HG02973 (cell line): ENCODE results near the gene EFNA3.
"Not testable (repeated sequence)": the region's sequence is repeated elsewhere in the genome, so short reads cannot be mapped to it uniquely, and the experiment has no call there.

Experiments
- ATAC-seq: cut with Tn5 transposase; IDR thresholded peaks from one replicate; pipeline ENCODE4 v1.9.1; 2021; ENCODE audit warnings: moderate library complexity; ENCODE audit not compliant: unreplicated experiment

Gene EFNA3

DNA sequence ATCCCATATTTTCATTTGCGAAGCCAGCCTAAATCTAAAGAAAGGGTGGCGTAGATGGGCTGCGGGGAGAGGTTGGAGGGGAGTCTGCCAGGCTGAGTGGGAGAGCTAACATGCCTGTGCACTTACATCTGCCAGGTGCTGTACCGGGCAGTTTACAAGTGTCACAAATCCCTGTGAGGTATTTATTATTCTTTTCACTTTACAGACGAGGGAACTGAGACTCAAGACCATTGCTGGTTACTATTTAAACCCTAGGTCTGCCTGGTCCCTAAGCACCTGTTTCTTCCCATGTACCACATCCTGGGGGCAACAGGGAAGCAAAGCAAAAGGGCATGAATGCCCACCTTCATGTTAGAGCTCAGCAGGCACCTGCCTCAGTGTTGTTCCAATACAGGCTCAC lies 29.7 kb downstream of the EFNA3 start:
- ATAC-seq, result no peak

DNA sequence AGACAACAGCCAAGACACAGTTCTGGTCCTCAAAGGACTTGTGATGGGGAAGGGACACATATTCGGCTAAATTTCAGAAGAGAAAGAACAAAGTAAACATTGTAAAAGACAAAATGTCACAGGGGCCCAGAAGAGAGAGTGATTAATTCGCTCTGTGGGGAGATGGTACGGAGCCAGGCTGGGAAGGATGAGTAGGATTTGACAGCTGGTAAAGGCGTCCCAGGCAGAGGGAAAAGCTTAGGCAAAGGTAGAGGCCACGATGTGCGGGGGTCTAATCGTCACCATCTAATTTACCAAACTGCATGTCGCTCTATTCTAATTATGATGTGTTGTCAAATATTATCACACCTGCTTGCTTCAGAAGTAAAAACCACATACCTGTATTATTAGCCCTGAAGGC lies 31.7 kb downstream of the EFNA3 start:
- ATAC-seq, result no peak

DNA sequence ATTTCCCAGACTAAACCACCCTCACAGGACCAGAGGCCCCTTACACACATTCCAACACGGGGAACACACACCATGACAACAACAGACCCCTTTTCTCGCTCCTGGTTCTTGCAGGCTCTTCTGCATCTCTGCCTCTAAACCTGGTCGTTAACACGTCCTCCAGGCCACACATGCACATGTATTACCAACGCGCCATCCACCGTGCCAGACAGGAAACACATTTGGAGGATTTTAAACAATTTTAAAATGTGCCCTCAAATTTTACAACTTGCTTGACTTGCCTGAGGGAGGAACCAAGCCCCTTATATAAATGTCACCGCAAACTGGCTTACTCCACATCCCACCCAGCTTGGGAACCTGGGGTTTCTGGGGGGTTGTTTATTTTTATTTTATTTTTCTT lies 32.2 kb downstream of the EFNA3 start:
- ATAC-seq, result no peak

GRCh38 chr1:155113450-155113980 lies 34.9 kb downstream of the EFNA3 start:
- no peak for ATAC-seq

- ATAC-seq, result no peak
These were observed 37.6 kb downstream of the EFNA3 start for GRCh38 chr1:155116113-155116764.

DNA sequence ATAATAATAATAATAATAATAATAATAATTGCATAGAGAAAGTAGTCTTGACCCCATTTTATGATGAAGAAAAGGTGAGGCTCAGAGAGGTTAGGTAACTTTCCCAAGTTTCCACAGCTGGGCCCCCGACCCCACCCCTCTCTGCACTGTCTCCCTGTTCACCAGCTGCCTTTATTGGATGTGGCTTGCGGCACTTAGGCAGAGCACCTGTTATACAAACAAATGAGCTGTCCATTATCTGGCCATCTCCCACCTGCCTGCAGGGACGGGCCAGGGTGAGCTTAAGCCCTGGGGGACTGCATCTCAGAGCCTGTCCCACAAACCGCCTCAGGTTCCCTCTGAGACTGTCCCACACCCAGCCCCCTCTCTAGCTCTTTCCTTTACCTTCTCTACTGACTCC lies 39.0 kb downstream of the EFNA3 start:
- ATAC-seq, result no peak

DNA sequence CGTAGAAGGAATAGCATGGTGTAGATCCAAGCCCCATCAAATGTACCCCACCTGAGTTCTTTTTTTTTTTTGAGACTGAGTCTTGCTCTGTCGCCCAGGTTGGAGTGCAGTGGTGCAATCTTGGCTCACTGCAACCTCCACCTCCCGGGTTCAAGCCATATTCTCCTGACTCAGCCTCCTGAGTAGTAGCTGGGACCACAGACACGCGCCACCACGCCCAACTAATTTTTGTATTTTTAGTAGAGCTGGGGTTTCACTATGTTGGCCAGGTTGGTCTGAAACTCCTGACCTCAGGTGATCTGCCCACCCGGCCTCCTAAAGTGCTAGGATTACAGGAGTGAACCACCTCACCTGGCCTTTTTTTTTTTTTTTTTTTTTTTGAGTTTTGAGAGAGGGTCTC lies 39.5 kb downstream of the EFNA3 start:
- ATAC-seq, result not testable (repeated sequence)

- no peak for ATAC-seq
These were observed 41.6 kb downstream of the EFNA3 start for GRCh38 chr1:155120253-155120652.

GRCh38 chr1:155121249-155121648 lies 42.6 kb downstream of the EFNA3 start:
- ATAC-seq, result no peak

DNA sequence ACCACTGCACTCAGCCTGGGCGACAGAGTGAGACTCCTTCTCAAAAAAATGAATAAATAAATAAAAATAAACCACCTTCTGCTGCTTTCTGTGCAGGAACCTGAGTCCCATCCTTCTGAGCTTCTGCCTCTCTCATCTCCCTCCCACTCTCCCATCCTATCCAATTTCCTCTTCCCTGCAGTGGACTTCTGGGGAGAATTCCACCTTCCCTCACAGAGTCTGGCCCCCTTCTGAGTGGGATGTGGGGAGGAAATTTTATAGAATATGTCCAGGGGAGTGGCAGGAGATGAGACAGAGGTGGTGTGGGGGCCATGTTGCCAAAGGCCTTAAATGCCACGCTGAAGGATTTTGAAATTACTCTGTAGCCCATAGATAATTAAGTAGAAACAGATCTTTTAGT lies 43.7 kb downstream of the EFNA3 start:
- no peak for ATAC-seq

GRCh38 chr1:155123801-155124200 lies 45.2 kb downstream of the EFNA3 start:
- no peak for ATAC-seq

- no peak for ATAC-seq
These were observed 46.1 kb downstream of the EFNA3 start for GRCh38 chr1:155124503-155125463.

DNA sequence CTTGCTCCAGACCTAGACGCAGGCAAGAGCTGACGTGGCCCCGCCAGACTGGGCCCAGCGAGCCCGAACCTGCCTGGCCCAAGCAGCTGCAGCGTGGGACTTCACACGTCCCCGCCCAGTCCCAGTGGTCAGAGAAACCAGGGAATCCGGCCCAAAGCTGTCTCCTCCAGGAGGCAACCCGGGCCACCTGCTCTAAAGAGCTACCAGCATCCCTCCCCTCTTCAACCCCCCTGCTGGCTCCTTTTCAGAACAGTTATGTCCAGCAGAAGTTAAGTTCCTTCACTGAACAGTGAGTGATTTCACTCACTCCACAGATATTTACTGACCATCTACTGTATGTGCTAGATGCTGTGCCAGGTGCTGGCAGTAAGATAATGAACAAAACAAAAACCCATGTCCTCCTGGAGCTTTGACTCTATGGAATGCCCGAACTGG lies 46.9 kb downstream of the EFNA3 start:
- no peak for ATAC-seq

DNA sequence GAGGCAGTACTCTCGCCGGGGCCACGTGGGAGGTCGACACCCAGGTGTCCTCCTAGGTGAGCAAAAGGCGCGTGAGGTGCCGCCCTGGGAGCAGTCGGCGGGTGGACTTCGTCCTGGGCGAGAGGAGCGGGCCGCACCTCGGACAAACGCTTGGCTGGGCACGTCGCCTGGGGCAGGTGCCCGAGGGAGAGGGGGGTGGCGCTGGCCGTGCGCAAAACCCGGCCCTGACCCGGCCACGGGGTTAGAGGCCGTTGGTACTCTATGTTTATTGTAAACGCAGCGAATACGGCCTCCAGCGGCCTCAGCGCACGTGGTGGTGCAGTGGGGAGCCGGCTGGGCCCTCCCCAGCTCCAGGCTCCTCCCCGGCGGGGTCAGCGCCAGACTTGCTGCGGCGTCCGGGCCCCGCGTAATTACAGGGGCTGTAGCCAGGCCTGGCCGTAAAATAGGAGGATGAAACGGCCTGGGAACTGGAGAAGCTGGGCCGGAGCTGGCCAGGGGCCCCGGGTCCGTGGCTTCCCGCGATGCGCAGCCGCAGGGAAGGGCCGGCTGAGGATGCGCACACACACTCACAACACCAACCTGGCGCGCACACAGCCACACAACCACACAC lies 47.4 kb downstream of the EFNA3 start:
- no peak for ATAC-seq

DNA sequence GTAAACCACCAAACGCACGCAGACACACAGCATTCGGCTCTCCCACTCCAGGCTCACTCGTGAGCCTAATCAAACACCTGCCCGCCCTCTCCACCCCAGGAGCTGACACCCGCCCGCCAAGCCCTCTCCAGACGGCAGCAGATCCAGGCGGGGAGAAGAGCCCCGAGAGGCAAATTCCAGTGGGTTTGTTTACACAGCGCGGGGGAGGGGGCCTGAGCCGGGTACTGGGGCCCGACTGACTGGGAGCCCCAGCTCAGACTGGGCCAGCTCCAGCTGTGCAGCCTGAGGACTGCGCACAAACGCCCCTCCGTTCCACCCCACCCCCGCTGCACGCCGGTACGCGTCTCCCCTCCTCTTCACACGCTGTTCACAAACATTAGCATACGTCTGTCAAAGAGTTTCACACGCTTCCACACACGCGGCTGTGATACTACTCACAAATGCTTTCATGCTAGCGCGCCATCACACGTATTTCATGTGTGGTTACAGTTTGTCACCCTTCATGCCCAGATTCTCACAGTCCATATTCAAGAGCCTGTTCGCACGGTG lies 48.0 kb downstream of the EFNA3 start:
- no peak for ATAC-seq

DNA sequence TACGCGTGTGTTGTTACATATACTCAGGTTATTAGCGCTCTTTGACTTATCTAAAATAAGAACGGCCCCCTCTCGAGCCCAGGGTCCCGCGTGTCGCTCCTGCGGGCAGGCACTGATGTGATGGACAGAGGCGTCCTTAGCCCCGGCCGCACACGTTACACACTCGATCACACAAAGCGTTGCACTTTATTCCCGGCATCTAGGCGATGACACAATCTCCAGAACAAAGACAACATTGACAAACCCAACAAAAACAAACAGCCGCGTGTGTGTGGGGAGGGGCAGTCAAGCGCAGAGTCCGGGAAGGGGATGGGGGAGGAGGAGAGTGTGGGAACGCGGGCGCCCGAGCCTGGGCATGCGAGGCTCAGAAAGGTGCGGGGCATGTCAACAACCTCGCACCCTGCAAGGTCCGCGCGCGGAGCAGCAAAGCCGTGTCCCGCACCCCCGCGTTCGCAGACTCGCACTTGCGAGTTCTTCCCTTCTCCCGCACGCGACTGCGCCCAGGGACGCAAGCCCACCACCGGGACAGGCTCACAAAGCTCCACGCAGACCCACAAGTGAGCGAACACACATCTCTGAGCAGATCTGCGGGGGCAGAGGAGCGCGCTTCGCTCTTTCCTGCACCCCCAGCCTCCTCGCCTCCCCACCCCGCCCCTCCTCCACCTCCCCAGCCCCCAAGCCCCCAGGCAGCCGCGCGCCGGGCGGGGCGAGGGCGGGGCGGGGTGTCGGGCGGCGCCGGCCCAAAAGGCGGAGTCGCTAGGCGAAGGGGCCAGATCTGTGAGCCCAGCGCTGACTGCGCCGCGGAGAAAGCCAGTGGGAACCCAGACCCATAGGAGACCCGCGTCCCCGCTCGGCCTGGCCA lies 48.7 kb downstream of the EFNA3 start, which contains the start of gene EFNA1:
Gene EFNA1, plus strand, starts transcription at position 772 of the 862 bp plus-strand sequence. CDS start 102 bp downstream, outside the sequence.
- no peak for ATAC-seq

- no peak for ATAC-seq
These were observed 49.5 kb downstream of the EFNA3 start for GRCh38 chr1:155127967-155128754.

DNA sequence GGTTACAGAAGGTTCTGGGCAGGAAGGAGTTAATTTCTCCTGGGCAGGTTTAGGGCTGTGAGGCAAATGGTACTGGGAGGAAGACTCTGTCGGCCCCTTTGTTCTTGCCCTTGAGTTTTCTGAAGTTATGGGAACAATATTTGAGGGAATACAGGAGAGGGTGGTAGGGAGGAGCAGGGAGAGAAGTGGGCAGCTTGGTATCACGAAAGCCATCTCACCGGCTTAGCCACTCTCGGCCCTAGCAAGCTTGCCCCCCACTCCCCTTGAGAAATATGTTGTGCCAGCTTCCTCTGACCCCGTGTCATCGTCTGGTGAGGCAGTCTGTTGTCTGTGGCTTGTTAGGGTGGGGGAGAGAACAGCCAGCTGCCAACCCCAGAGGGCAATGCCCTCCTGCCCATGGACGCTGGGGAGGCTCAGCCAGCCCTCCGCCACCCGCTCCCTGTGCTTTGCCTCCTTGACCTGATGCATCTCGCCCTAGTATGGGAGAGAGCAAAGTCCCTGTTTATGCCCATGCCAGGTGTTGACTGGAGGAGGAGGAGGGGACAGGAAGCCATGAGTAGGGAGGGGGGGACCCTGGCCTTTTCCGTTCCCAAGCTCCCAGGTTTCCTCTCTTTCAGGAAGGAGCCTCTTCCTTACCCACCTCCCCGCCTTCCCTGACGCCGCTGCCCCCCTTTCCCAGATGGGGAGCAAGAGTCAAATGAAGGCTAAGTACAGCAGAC lies 50.3 kb downstream of the EFNA3 start:
- ATAC-seq, result no peak
